Keratinocyte (primary cell): ENCODE data around the gene SLC7A14.

Experiments used
- EZH2 ChIP-seq: IDR thresholded peaks from one replicate; pipeline ENCODE4 v1.6.1; 2012; ENCODE audit warnings: inconsistent platforms, mild to moderate bottlenecking, low read length, moderate library complexity
- TF ChIP-seq, protein P1 (sequence below), 3 experiments: IDR thresholded peaks in 1 of 3; conservative IDR thresholded peaks in 1 of 3; optimal IDR thresholded peaks in 1 of 3; 2 replicates in 2 of 3; 3 replicates in 1 of 3; pipeline versions ENCODE3 to v1.5.1; 2011; ENCODE audit warnings: low read length in 3 of 3, mild to moderate bottlenecking in 3 of 3, moderate library complexity in 2 of 3, control low read depth in 1 of 3, inconsistent platforms in 1 of 3; ENCODE audit not compliant: insufficient read depth in 2 of 3; ENCODE audit errors: extremely low read depth in 1 of 3

GRCh38 chr3:170487031-170487430, 98.8 kb downstream of the SLC7A14 start:
- TF ChIP-seq, protein P1, sequence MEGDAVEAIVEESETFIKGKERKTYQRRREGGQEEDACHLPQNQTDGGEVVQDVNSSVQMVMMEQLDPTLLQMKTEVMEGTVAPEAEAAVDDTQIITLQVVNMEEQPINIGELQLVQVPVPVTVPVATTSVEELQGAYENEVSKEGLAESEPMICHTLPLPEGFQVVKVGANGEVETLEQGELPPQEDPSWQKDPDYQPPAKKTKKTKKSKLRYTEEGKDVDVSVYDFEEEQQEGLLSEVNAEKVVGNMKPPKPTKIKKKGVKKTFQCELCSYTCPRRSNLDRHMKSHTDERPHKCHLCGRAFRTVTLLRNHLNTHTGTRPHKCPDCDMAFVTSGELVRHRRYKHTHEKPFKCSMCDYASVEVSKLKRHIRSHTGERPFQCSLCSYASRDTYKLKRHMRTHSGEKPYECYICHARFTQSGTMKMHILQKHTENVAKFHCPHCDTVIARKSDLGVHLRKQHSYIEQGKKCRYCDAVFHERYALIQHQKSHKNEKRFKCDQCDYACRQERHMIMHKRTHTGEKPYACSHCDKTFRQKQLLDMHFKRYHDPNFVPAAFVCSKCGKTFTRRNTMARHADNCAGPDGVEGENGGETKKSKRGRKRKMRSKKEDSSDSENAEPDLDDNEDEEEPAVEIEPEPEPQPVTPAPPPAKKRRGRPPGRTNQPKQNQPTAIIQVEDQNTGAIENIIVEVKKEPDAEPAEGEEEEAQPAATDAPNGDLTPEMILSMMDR (optimal IDR thresholded peaks at IDR 0.05 in 1 of 3, IDR thresholded peaks at IDR 0.05 in 1 of 3, conservative IDR thresholded peaks at IDR 0.05 in 1 of 3; ENCODE audit: extremely low read depth in 1 of 3, insufficient read depth in 2 of 3, low read length in 3 of 3), result no peak
- TF ChIP-seq EZH2, result no peak
